Smooth muscle cell (in vitro differentiated cells): ENCODE data around the gene TIMM10. TPM values are rescaled to one million over a fixed set of nuclear protein-coding genes. Genes with fewer than 3 reads are reported as not detected.

ENCODE experiments used
- DNase-seq: peaks from one replicate; lab custom pipeline; 2025; ENCODE audit not compliant: unreplicated experiment; lab: John Stamatoyannopoulos, UW
- H2AFZ ChIP-seq: fragments of 200-600 bp; sonication (generic); 2 replicates; pipeline ENCODE4 v1.6.0; 2016; ENCODE audit warnings: antibody characterized with exemption, low read depth, mild to moderate bottlenecking
- H3F3A ChIP-seq: fragments of 200-600 bp; sonication (generic); 2 replicates; pipeline ENCODE4 v1.6.0; 2017; ENCODE audit warnings: antibody characterized with exemption, low read depth
- H3K27ac ChIP-seq: fragments of 200-600 bp; sonication (generic); 2 replicates; pipeline ENCODE4 v1.5.1; 2016; ENCODE audit warnings: low read depth, mild to moderate bottlenecking
- H3K27me3 ChIP-seq: fragments of 200-600 bp; sonication (generic); 2 replicates; pipeline ENCODE4 v1.6.1; 2016; ENCODE audit warnings: low read depth, mild to moderate bottlenecking
- H3K36me3 ChIP-seq: fragments of 200-600 bp; sonication (generic); 2 replicates; pipeline ENCODE4 v1.5.1; 2016; ENCODE audit warnings: low read depth
- H3K4me1 ChIP-seq: fragments of 200-600 bp; sonication (generic); 2 replicates; pipeline ENCODE4 v1.5.1; 2016; ENCODE audit warnings: low read depth
- H3K4me2 ChIP-seq: fragments of 200-600 bp; sonication (generic); 2 replicates; pipeline ENCODE4 v1.6.0; 2016; ENCODE audit warnings: mild to moderate bottlenecking
- H3K4me3 ChIP-seq: fragments of 200-600 bp; sonication (generic); 2 replicates; pipeline ENCODE4 v1.5.1; 2016; ENCODE audit warnings: mild to moderate bottlenecking
- H3K79me2 ChIP-seq: fragments of 200-600 bp; sonication (generic); 2 replicates; pipeline ENCODE4 v1.6.0; 2016; ENCODE audit warnings: low read depth, mild to moderate bottlenecking
- H3K9ac ChIP-seq: fragments of 200-600 bp; sonication (generic); 2 replicates; pipeline ENCODE4 v1.6.0; 2016; ENCODE audit warnings: low read depth
- H3K9me3 ChIP-seq: fragments of 200-600 bp; sonication (generic); replicated peaks from 2 replicates; pipeline ENCODE4 v1.5.1; 2016; ENCODE audit warnings: low read depth
- H4K20me1 ChIP-seq: fragments of 200-600 bp; sonication (generic); 2 replicates; pipeline ENCODE4 v1.6.0; 2016; ENCODE audit warnings: low read depth
- CTCF ChIP-seq: fragments of 200-600 bp; sonication (generic); IDR thresholded peaks from 2 replicates; pipeline ENCODE4 v1.5.1; 2017; ENCODE audit warnings: borderline replicate concordance, mild to moderate bottlenecking, antibody characterized with exemption; ENCODE audit not compliant: insufficient read depth, poor library complexity, severe bottlenecking
- WGBS: methylation state at CpG from one replicate; pipeline ENCODE4 v1.1.7; 2016; ENCODE audit warnings: low lambda C conversion rate; 5-methylcytosine and 5-hydroxymethylcytosine counted together
- polyA plus RNA-seq: library from polyadenylated mRNA; unstranded; fragments of >200 nt; fragmentation: Nextera tagmentation; extraction: Ambion mirVana; gene quantifications from 2 replicates; pipeline ENCODE4 v1.2.1, GENCODE V29; 2016
- total RNA-seq: library from RNA; depleted of rRNA; stranded (reverse); fragments of >200 nt; gene quantifications from 2 replicates; pipeline ENCODE4 v1.2.3, GENCODE V29; 2014

Gene TIMM10
- total and polyA plus RNA-seq, 2 experiments from 2014 or later, result 34.2 to 110 TPM

- Histone ChIP-seq H4K20me1 (no peaks in the 10 kb centered on the region), H3K27ac (no peak overlapping the region), H3K4me2 (no peak overlapping the region), H3K79me2 (no peaks in the 10 kb centered on the region), H3K9me3 (no peaks in the 10 kb centered on the region), H3K4me3 (no peak overlapping the region), H3K36me3 (no peaks in the 10 kb centered on the region), H3K4me1 (no peaks in the 10 kb centered on the region), H3K9ac (no peak overlapping the region), H2AFZ (no peak overlapping the region), H3K27me3 (peaks cover 10% of the 10 kb centered on the region), H3F3A (no peaks in the 10 kb centered on the region)
- 59% methylated on average over 1 of the region's 1 CpG for WGBS
- no peak for TF ChIP-seq CTCF
- DNase-seq, result no peak
These were observed 17.1 kb downstream of the TIMM10 start for GRCh38 chr11:57513452-57513795.

GRCh38 chr11:57512646-57513451 lies 17.7 kb downstream of the TIMM10 start:
- Histone ChIP-seq H3K36me3 (no peaks in the 10 kb centered on the region), H3K9me3 (no peaks in the 10 kb centered on the region), H3K27me3 (peaks cover 10% of the 10 kb centered on the region), H3K79me2 (no peaks in the 10 kb centered on the region), H3K4me3 (no peak overlapping the region), H4K20me1 (no peaks in the 10 kb centered on the region), H3K27ac (no peak overlapping the region), H3F3A (no peaks in the 10 kb centered on the region), H3K4me1 (no peaks in the 10 kb centered on the region), H2AFZ (no peak overlapping the region), H3K9ac (no peak overlapping the region), H3K4me2 (no peak overlapping the region)
- TF ChIP-seq CTCF, result no peak
- DNase-seq, result no peak
- 87% methylated on average over 12 of the region's 12 CpGs for WGBS

GRCh38 chr11:57511741-57512430 lies 18.7 kb downstream of the TIMM10 start:
- Histone ChIP-seq H3F3A (no peaks in the 10 kb centered on the region), H3K4me1 (no peaks in the 10 kb centered on the region), H3K79me2 (no peaks in the 10 kb centered on the region), H3K4me3 (no peak overlapping the region), H3K9ac (no peak overlapping the region), H4K20me1 (no peaks in the 10 kb centered on the region), H3K36me3 (no peaks in the 10 kb centered on the region), H3K27ac (no peak overlapping the region), H3K27me3 (peaks cover 9% of the 10 kb centered on the region), H2AFZ (no peak overlapping the region), H3K4me2 (no peak overlapping the region), H3K9me3 (no peaks in the 10 kb centered on the region)
- TF ChIP-seq CTCF, result no peak
- WGBS, result 97% methylated on average over 6 of the region's 6 CpGs
- DNase-seq, result no peak
